Measurements from ENCODE around the gene QSOX2. TPM values are rescaled to one million over a fixed set of nuclear protein-coding genes. Genes with fewer than 3 reads are reported as not detected.

Gene QSOX2
- total RNA-seq, 2 donors from 2014 or later = 7.2 to 13.5 TPM

- no peaks in the 10 kb centered on the region for H3K9me3 ChIP-seq
- no peaks in the 10 kb centered on the region for H3K27me3 ChIP-seq (replicated peaks; ENCODE audit: insufficient read depth)
- peaks cover 10% of the 10 kb centered on the region for H3K36me3 ChIP-seq
- no peak for TF ChIP-seq CTCF (IDR thresholded peaks at IDR 0.05)
- DNase-seq (ENCODE audit: low spot score) = no peak
- no peak overlapping the region for H3K4me3 ChIP-seq
- no peak overlapping the region for H3K27ac ChIP-seq
- no peaks in the 10 kb centered on the region for H3K4me1 ChIP-seq (ENCODE audit: control insufficient read depth in 1 of 2, low read depth in 2 of 2)
- ATAC-seq (ENCODE audit: insufficient number of reproducible peaks, low FRiP score, low read depth) = no peak
These were observed 21.6 kb downstream of the QSOX2 start for GRCh38 chr9:136223871-136224640.

GRCh38 chr9:136222906-136223285 lies 22.7 kb downstream of the QSOX2 start:
- peaks cover 20% of the 10 kb centered on the region for H3K36me3 ChIP-seq

GRCh38 chr9:136222166-136222905 lies 23.3 kb downstream of the QSOX2 start:
- ATAC-seq (ENCODE audit: insufficient number of reproducible peaks, low FRiP score, low read depth) = no peak
- peaks cover 20% of the 10 kb centered on the region for H3K36me3 ChIP-seq
- H3K9me3 ChIP-seq = no peaks in the 10 kb centered on the region
- no peak overlapping the region for H3K4me3 ChIP-seq
- no peak for TF ChIP-seq CTCF (IDR thresholded peaks at IDR 0.05)
- H3K27ac ChIP-seq = no peak overlapping the region
- no peak for DNase-seq (ENCODE audit: low spot score)
- H3K27me3 ChIP-seq (replicated peaks; ENCODE audit: insufficient read depth) = no peaks in the 10 kb centered on the region
- no peaks in the 10 kb centered on the region for H3K4me1 ChIP-seq (ENCODE audit: control insufficient read depth in 1 of 2, low read depth in 2 of 2)

More at GRCh38 chr9:136222906-136223285, 22.7 kb downstream of the QSOX2 start:
- no peak overlapping the region for H3K27ac ChIP-seq
- TF ChIP-seq CTCF (IDR thresholded peaks at IDR 0.05) = no peak
- no peaks in the 10 kb centered on the region for H3K4me1 ChIP-seq (ENCODE audit: control insufficient read depth in 1 of 2, low read depth in 2 of 2)
- DNase-seq (ENCODE audit: low spot score) = no peak
- H3K4me3 ChIP-seq = no peak overlapping the region
- H3K27me3 ChIP-seq (replicated peaks; ENCODE audit: insufficient read depth) = no peaks in the 10 kb centered on the region
- H3K9me3 ChIP-seq = no peaks in the 10 kb centered on the region
- ATAC-seq (ENCODE audit: insufficient number of reproducible peaks, low FRiP score, low read depth) = no peak

GRCh38 chr9:136220017-136220729 lies 25.4 kb downstream of the QSOX2 start:
- Histone ChIP-seq H3K4me1 (ENCODE audit: control insufficient read depth in 1 of 2, low read depth in 2 of 2) (no peaks in the 10 kb centered on the region), H3K4me3 (no peak overlapping the region), H3K27me3 (replicated peaks; ENCODE audit: insufficient read depth) (no peaks in the 10 kb centered on the region), H3K9me3 (no peaks in the 10 kb centered on the region), H3K36me3 (peaks cover 20% of the 10 kb centered on the region), H3K27ac (no peak overlapping the region)
- no peak for DNase-seq (ENCODE audit: low spot score)
- TF ChIP-seq CTCF (IDR thresholded peaks at IDR 0.05) = no peak
- no peak for ATAC-seq (ENCODE audit: insufficient number of reproducible peaks, low FRiP score, low read depth)

- no peak for ATAC-seq (ENCODE audit: insufficient number of reproducible peaks, low FRiP score, low read depth)
- no peaks in the 10 kb centered on the region for H3K27me3 ChIP-seq (replicated peaks; ENCODE audit: insufficient read depth)
- H3K27ac ChIP-seq = no peak overlapping the region
- no peak overlapping the region for H3K4me3 ChIP-seq
- DNase-seq (ENCODE audit: low spot score) = no peak
- H3K4me1 ChIP-seq (ENCODE audit: control insufficient read depth in 1 of 2, low read depth in 2 of 2) = no peaks in the 10 kb centered on the region
- H3K9me3 ChIP-seq = no peaks in the 10 kb centered on the region
- peaks cover 26% of the 10 kb centered on the region for H3K36me3 ChIP-seq
- TF ChIP-seq CTCF (IDR thresholded peaks at IDR 0.05) = no peak
These were observed 26.3 kb downstream of the QSOX2 start for GRCh38 chr9:136219276-136219675.
